GM23338 (cell line): ENCODE data around the gene HELZ. TPM values are rescaled to one million over a fixed set of nuclear protein-coding genes. Genes with fewer than 3 reads are reported as not detected.

Experiments
- ATAC-seq: fragments of 200-7000 bp; cut with Tn5 transposase; 3 replicates; pipeline ENCODE4 v1.9.1; 2020
- DNase-seq: peaks from one replicate; pipeline ENCODE4 v3.0.0-alpha.2; 2015; ENCODE audit warnings: low spot score
- H2AFZ ChIP-seq: fragments of 200-600 bp; sonication (generic); 2 replicates; pipeline ENCODE4 v1.8.0; 2016; ENCODE audit warnings: antibody characterized with exemption, mild to moderate bottlenecking, moderate library complexity
- H3F3A ChIP-seq: fragments of 200-600 bp; sonication (generic); replicated peaks from 2 replicates; pipeline ENCODE4 v1.8.0; 2017; ENCODE audit warnings: antibody characterized with exemption, mixed run types, low read depth
- H3K27ac ChIP-seq: fragments of 200-600 bp; sonication (generic); 2 replicates; pipeline ENCODE4 v1.6.1; 2016; ENCODE audit warnings: low read depth
- H3K27me3 ChIP-seq: fragments of 200-600 bp; sonication (generic); 2 replicates; pipeline ENCODE4 v1.8.0; 2016; ENCODE audit warnings: mild to moderate bottlenecking, mixed run types, moderate library complexity; ENCODE audit not compliant: insufficient read depth
- H3K36me3 ChIP-seq: fragments of 200-600 bp; sonication (generic); 2 replicates; pipeline ENCODE4 v1.8.0; 2016; ENCODE audit warnings: mild to moderate bottlenecking; ENCODE audit not compliant: insufficient read depth
- H3K4me1 ChIP-seq: fragments of 200-600 bp; sonication (generic); 2 replicates; pipeline ENCODE4 v1.8.0; 2016; ENCODE audit warnings: mild to moderate bottlenecking, moderate library complexity; ENCODE audit not compliant: insufficient read depth
- H3K4me2 ChIP-seq: fragments of 200-600 bp; sonication (generic); 2 replicates; pipeline ENCODE4 v1.7.1; 2017; ENCODE audit warnings: mixed run types
- H3K4me3 ChIP-seq: fragments of 200-600 bp; sonication (generic); 2 replicates; pipeline ENCODE4 v1.6.1; 2016; ENCODE audit warnings: mixed run types
- H3K79me2 ChIP-seq: fragments of 200-600 bp; sonication (generic); replicated peaks from 2 replicates; pipeline ENCODE4 v1.8.0; 2017; ENCODE audit warnings: mild to moderate bottlenecking; ENCODE audit not compliant: insufficient read depth
- H3K9me2 ChIP-seq: fragments of 200-600 bp; sonication (generic); 2 replicates; pipeline ENCODE4 v1.8.0; 2017; ENCODE audit not compliant: insufficient read depth
- H4K20me1 ChIP-seq: fragments of 200-600 bp; sonication (generic); replicated peaks from 2 replicates; pipeline ENCODE4 v1.8.0; 2017; ENCODE audit warnings: mild to moderate bottlenecking; ENCODE audit not compliant: insufficient read depth
- H3K27ac Mint-ChIP-seq: 2 replicates; pipeline ENCODE4 v1.8.0; 2020; ENCODE audit warnings: inconsistent platforms, mild to moderate bottlenecking, moderate library complexity, mixed read lengths
- H3K27me3 Mint-ChIP-seq: 3 replicates; pipeline ENCODE4 v1.8.0; 2022; ENCODE audit warnings: low read depth, mild to moderate bottlenecking, moderate library complexity, mixed read lengths, inconsistent platforms; ENCODE audit not compliant: insufficient read depth, poor library complexity
- H3K36me3 Mint-ChIP-seq: 3 replicates; pipeline ENCODE4 v1.8.0; 2021; ENCODE audit warnings: low read depth, mild to moderate bottlenecking, inconsistent platforms, moderate library complexity, mixed read lengths
- H3K4me1 Mint-ChIP-seq: 3 replicates; pipeline ENCODE4 v1.8.0; 2020; ENCODE audit warnings: mild to moderate bottlenecking, inconsistent platforms, mixed read lengths
- H3K4me3 Mint-ChIP-seq: 3 replicates; pipeline ENCODE4 v1.8.0; 2021; ENCODE audit warnings: moderate library complexity, mild to moderate bottlenecking, inconsistent platforms, mixed read lengths
- H3K9me3 Mint-ChIP-seq: 3 replicates; pipeline ENCODE4 v1.8.0; 2020; ENCODE audit warnings: moderate library complexity, mild to moderate bottlenecking, inconsistent platforms, mixed read lengths
- CREB1 ChIP-seq: fragments of 250-450 bp; sonication (Bioruptor Pico); IDR thresholded peaks from 2 replicates; pipeline ENCODE4 v1.5.0; 2020; ENCODE audit warnings: low read depth, mild to moderate bottlenecking, moderate library complexity
- CTCF ChIP-seq, 2 experiments: fragments of 200-600 bp in 1 of 2; sonication (generic) in 1 of 2; conservative IDR thresholded peaks; 2 replicates each; pipeline versions ENCODE4 v1.5.1 to v1.6.1; 2016 to 2017; ENCODE audit warnings: antibody characterized with exemption in 2 of 2, low read depth in 2 of 2, mild to moderate bottlenecking in 2 of 2, moderate library complexity in 1 of 2
- EZH2 ChIP-seq: fragments of 200-600 bp; sonication (generic); IDR thresholded peaks from one replicate; pipeline ENCODE4 v1.8.0; 2017; ENCODE audit warnings: antibody characterized with exemption, mild to moderate bottlenecking, low read depth; ENCODE audit not compliant: unreplicated experiment
- EZH2phosphoT487 ChIP-seq: fragments of 200-600 bp; sonication (generic); IDR thresholded peaks from one replicate; pipeline ENCODE4 v1.8.1; 2018; ENCODE audit warnings: antibody characterized with exemption; ENCODE audit not compliant: unreplicated experiment
- POLR2AphosphoS5 ChIP-seq: IDR thresholded peaks from 2 replicates; pipeline ENCODE4 v1.6.1; 2016; ENCODE audit warnings: antibody characterized with exemption, low read depth
- STAT1 ChIP-seq: IDR thresholded peaks from one replicate; pipeline ENCODE4 v1.6.1; 2016; ENCODE audit warnings: antibody characterized with exemption; ENCODE audit not compliant: unreplicated experiment
- ZNF114 ChIP-seq: fragments of 250-450 bp; sonication (Bioruptor Pico); IDR thresholded peaks from 2 replicates; pipeline ENCODE4 v1.5.0; 2020; ENCODE audit warnings: mild to moderate bottlenecking, moderate library complexity
- polyA plus RNA-seq: library from polyadenylated mRNA; unstranded; fragments of >200 nt; fragmentation: Nextera tagmentation; extraction: Ambion mirVana; gene quantifications from 2 replicates; pipeline ENCODE4 v1.2.1, GENCODE V29; 2016
- total RNA-seq: library from RNA; depleted of rRNA; stranded (reverse); fragments of >200 nt; shearing (Covaris generic); gene quantifications from 2 replicates; pipeline ENCODE4 v1.2.3, GENCODE V29; 2014
- TF ChIP-seq, protein P1 (sequence below): IDR thresholded peaks from one replicate; pipeline ENCODE4 v1.6.1; 2018; ENCODE audit warnings: antibody characterized with exemption; ENCODE audit not compliant: unreplicated experiment
- TF ChIP-seq, protein P2 (sequence below): IDR thresholded peaks from 2 replicates; pipeline ENCODE4 v1.6.1; 2016; ENCODE audit warnings: antibody characterized with exemption

Gene HELZ
- total and polyA plus RNA-seq, 2 experiments from 2014 or later, result 38.9 to 62.0 TPM

GRCh38 chr17:67148352-67148751 lies 96.6 kb downstream of the HELZ start (continued):
- TF ChIP-seq, protein P1, sequence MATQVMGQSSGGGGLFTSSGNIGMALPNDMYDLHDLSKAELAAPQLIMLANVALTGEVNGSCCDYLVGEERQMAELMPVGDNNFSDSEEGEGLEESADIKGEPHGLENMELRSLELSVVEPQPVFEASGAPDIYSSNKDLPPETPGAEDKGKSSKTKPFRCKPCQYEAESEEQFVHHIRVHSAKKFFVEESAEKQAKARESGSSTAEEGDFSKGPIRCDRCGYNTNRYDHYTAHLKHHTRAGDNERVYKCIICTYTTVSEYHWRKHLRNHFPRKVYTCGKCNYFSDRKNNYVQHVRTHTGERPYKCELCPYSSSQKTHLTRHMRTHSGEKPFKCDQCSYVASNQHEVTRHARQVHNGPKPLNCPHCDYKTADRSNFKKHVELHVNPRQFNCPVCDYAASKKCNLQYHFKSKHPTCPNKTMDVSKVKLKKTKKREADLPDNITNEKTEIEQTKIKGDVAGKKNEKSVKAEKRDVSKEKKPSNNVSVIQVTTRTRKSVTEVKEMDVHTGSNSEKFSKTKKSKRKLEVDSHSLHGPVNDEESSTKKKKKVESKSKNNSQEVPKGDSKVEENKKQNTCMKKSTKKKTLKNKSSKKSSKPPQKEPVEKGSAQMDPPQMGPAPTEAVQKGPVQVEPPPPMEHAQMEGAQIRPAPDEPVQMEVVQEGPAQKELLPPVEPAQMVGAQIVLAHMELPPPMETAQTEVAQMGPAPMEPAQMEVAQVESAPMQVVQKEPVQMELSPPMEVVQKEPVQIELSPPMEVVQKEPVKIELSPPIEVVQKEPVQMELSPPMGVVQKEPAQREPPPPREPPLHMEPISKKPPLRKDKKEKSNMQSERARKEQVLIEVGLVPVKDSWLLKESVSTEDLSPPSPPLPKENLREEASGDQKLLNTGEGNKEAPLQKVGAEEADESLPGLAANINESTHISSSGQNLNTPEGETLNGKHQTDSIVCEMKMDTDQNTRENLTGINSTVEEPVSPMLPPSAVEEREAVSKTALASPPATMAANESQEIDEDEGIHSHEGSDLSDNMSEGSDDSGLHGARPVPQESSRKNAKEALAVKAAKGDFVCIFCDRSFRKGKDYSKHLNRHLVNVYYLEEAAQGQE, result no peak

- Mint-ChIP-seq H3K9me3 (no peaks in the 10 kb centered on the region; the same call in 2 of the 3 replicates), H3K27ac (peak overlapping the region; percentile 10; the same call in 1 of the 2 replicates), H3K27me3 (no peaks in the 10 kb centered on the region), H3K36me3 (peaks cover 19% of the 10 kb centered on the region; the same call in 2 of the 3 replicates), H3K4me3 (0 out of 3 replicates have a peak overlapping the region, but pooled peaks have one; percentile 5), H3K4me1 (peaks cover 22% of the 10 kb centered on the region)
- Histone ChIP-seq H3K36me3 (no peaks in the 10 kb centered on the region), H2AFZ (no peak overlapping the region), H3K4me1 (peaks cover 7% of the 10 kb centered on the region), H3K4me2 (peak overlapping the region; percentile 8; the same call in 1 of the 2 replicates), H3K79me2 (no peaks in the 10 kb centered on the region), H3K9me2 (no peaks in the 10 kb centered on the region), H3K27ac (0 out of 2 replicates have a peak overlapping the region, but pooled peaks have one; percentile 27), H3F3A (no peaks in the 10 kb centered on the region), H3K27me3 (no peaks in the 10 kb centered on the region), H3K4me3 (no peak overlapping the region), H4K20me1 (no peaks in the 10 kb centered on the region)
- ATAC-seq, result no peak; the same call in 2 of the 3 replicates
- no peak for DNase-seq
- no peak for TF ChIP-seq STAT1
- no peak for TF ChIP-seq EZH2
- TF ChIP-seq EZH2phosphoT487, result no peak
- no peak for TF ChIP-seq CTCF (conservative IDR thresholded peaks at IDR 0.05; ENCODE audit: low read depth in 2 of 2)
- TF ChIP-seq, protein P2, sequence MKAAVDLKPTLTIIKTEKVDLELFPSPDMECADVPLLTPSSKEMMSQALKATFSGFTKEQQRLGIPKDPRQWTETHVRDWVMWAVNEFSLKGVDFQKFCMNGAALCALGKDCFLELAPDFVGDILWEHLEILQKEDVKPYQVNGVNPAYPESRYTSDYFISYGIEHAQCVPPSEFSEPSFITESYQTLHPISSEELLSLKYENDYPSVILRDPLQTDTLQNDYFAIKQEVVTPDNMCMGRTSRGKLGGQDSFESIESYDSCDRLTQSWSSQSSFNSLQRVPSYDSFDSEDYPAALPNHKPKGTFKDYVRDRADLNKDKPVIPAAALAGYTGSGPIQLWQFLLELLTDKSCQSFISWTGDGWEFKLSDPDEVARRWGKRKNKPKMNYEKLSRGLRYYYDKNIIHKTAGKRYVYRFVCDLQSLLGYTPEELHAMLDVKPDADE, result no peak
- TF ChIP-seq CREB1 (CRISPR knock-in tag), result no peak
- no peak for TF ChIP-seq ZNF114 (CRISPR knock-in tag)
- TF ChIP-seq, protein P1, result no peak
- no peak for TF ChIP-seq POLR2AphosphoS5
Measured at GRCh38 chr17:67145183-67145805, 99.7 kb downstream of the HELZ start.
